ENCODE measurements around the gene TMEM140. TPM values are rescaled to one million over a fixed set of nuclear protein-coding genes. Genes with fewer than 3 reads are reported as not detected.

TMEM140 gene
- total and polyA plus RNA-seq, 2 donors from 2014 or later, result 28.2 to 31.3 TPM

DNA sequence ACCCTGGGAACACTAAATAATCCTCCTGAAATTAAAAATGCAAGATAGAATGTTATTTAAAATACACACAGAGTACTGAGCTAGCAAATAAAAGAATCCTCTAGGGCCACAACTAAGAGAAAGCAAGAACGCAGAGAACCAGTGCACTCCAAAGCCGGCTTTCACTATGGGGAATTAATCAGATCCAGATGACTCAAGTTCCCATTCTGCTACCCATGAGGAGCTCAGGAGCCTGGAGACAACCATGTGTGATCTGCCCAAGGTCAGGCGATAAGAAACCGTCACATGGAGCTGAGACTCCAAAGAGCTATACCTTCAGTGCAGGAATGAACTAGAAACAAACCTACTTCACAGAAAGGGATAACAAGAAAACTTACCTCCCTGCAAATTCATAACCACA is 42.1 kb downstream of the TMEM140 start:
- no peak overlapping the region for H3K4me3 ChIP-seq (ENCODE audit: low read length in 3 of 3)
- H3K4me1 ChIP-seq (ENCODE audit: control insufficient read depth in 2 of 3, insufficient read depth in 2 of 3, low read depth in 1 of 3, low read length in 3 of 3), result no peaks in the 10 kb centered on the region
- intact Hi-C loops (cut with DNase I), result no loop called here
- no peak overlapping the region for H3K9ac ChIP-seq (ENCODE audit: low read length in 3 of 3)
- no peaks in the 10 kb centered on the region for H3K27me3 ChIP-seq (ENCODE audit: control insufficient read depth, insufficient read depth, low read length)
- H3K9me3 ChIP-seq (ENCODE audit: control insufficient read depth in 2 of 3, insufficient read depth in 1 of 3, low read length in 3 of 3), result no peaks in the 10 kb centered on the region
- no peak for DNase-seq
- FAIRE-seq, result no peak
- H3K27ac ChIP-seq (ENCODE audit: low read depth in 2 of 2, low read length in 2 of 2), result no peak overlapping the region
- H3K36me3 ChIP-seq (ENCODE audit: control insufficient read depth in 2 of 3, insufficient read depth in 3 of 3, low read length in 3 of 3), result peaks cover 7 to 86% (median 56%) of the 10 kb centered on the region in 3 donors
- TF ChIP-seq, protein P1, sequence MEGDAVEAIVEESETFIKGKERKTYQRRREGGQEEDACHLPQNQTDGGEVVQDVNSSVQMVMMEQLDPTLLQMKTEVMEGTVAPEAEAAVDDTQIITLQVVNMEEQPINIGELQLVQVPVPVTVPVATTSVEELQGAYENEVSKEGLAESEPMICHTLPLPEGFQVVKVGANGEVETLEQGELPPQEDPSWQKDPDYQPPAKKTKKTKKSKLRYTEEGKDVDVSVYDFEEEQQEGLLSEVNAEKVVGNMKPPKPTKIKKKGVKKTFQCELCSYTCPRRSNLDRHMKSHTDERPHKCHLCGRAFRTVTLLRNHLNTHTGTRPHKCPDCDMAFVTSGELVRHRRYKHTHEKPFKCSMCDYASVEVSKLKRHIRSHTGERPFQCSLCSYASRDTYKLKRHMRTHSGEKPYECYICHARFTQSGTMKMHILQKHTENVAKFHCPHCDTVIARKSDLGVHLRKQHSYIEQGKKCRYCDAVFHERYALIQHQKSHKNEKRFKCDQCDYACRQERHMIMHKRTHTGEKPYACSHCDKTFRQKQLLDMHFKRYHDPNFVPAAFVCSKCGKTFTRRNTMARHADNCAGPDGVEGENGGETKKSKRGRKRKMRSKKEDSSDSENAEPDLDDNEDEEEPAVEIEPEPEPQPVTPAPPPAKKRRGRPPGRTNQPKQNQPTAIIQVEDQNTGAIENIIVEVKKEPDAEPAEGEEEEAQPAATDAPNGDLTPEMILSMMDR (IDR thresholded peaks at IDR 0.05; ENCODE audit: borderline replicate concordance, extremely low read depth, insufficient read depth), result no peak

DNA sequence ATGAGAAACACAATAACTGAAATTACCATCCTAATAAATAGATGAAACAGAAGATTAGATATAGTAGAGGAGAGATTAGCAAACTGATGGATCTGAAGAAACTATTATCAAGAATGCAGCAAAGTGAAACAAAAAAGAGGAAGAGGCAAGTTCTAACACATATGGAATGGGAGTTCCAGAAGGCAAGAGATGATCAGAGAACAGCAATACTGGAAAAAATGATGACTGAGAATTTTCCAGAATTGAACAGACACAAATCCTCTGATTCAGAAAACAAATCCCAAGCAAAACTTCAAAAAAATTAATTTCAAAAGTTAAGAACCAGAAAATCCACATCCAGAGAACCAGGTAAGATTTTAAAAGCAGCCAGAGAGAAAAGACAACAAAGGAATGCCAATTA is 42.8 kb downstream of the TMEM140 start:
- Histone ChIP-seq H3K36me3 (ENCODE audit: control insufficient read depth in 2 of 3, insufficient read depth in 3 of 3, low read length in 3 of 3) (peaks cover 8 to 85% (median 51%) of the 10 kb centered on the region in 3 donors), H3K27ac (ENCODE audit: low read depth in 2 of 2, low read length in 2 of 2) (no peak overlapping the region), H3K4me1 (ENCODE audit: control insufficient read depth in 2 of 3, insufficient read depth in 2 of 3, low read depth in 1 of 3, low read length in 3 of 3) (no peaks in the 10 kb centered on the region), H3K27me3 (ENCODE audit: control insufficient read depth, insufficient read depth, low read length) (no peaks in the 10 kb centered on the region), H3K9ac (ENCODE audit: low read length in 3 of 3) (no peak overlapping the region), H3K4me3 (ENCODE audit: low read length in 3 of 3) (no peak overlapping the region), H3K9me3 (ENCODE audit: control insufficient read depth in 2 of 3, insufficient read depth in 1 of 3, low read length in 3 of 3) (no peaks in the 10 kb centered on the region)
- no peak for DNase-seq
- intact Hi-C loops (cut with DNase I), result no loop called here
- TF ChIP-seq, protein P1 (IDR thresholded peaks at IDR 0.05; ENCODE audit: borderline replicate concordance, extremely low read depth, insufficient read depth), result no peak
- no peak for FAIRE-seq

DNA sequence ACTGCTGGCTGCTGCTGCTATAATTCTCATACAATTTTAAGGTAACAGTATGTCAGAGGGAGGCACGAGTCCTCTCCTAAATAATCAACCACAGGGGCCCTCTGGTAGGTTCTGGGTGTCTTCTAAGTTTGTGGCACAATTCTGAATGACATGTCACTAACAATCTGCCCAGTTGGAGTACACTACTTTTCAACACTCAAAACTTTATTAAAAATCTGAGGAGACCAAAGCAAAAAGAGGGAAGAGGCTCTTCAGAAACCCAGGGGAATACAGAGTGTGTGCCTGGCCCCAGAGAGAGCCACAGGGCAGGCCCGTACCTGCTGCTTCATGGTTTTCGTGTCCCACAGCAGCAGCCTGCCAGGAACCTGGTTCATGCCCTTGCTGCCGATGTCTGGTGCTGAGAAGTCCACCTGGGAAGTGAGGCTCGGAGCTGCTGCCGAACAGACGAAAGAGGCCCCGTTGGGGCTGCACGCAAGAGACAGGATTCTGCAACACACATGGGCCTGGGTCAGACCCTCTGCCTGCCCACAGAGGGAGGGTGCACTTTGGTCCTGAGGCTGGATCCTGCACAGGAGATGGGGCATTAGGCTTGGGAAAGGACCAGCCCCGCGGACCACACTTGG is 45.2 kb downstream of the TMEM140 start:
- no peaks in the 10 kb centered on the region for H3K9me3 ChIP-seq (ENCODE audit: control insufficient read depth in 2 of 3, insufficient read depth in 1 of 3, low read length in 3 of 3)
- H3K27ac ChIP-seq (ENCODE audit: low read depth in 2 of 2, low read length in 2 of 2), result no peak overlapping the region
- no peak for FAIRE-seq
- intact Hi-C loops (cut with DNase I), result no loop called here
- no peaks in the 10 kb centered on the region for H3K4me1 ChIP-seq (ENCODE audit: control insufficient read depth in 2 of 3, insufficient read depth in 2 of 3, low read depth in 1 of 3, low read length in 3 of 3)
- no peaks in the 10 kb centered on the region for H3K27me3 ChIP-seq (ENCODE audit: control insufficient read depth, insufficient read depth, low read length)
- TF ChIP-seq, protein P1 (IDR thresholded peaks at IDR 0.05; ENCODE audit: borderline replicate concordance, extremely low read depth, insufficient read depth), result no peak
- no peak overlapping the region for H3K9ac ChIP-seq (ENCODE audit: low read length in 3 of 3)
- H3K4me3 ChIP-seq (ENCODE audit: low read length in 3 of 3), result no peak overlapping the region
- peaks cover 8 to 87% (median 48%) of the 10 kb centered on the region in 3 donors for H3K36me3 ChIP-seq (ENCODE audit: control insufficient read depth in 2 of 3, insufficient read depth in 3 of 3, low read length in 3 of 3)
- peak in 1 of 5 donors; percentile 24 for DNase-seq
